Right lobe of liver (tissue), 6 donors: ENCODE results near the gene INA. TPM values are rescaled to one million over a fixed set of nuclear protein-coding genes. Genes with fewer than 3 reads are reported as not detected.

Experiments used
- ATAC-seq, 4 donors: fragments of 200-7000 bp; cut with Tn5 transposase; one replicate each; pipeline ENCODE4 v1.9.1; 2020; ENCODE audit warnings: mild to moderate bottlenecking in 4 of 4, moderate library complexity in 4 of 4
- DNase-seq, 3 donors: peaks; one replicate each; pipeline ENCODE4 v3.0.0-alpha.2; 2020
- H3K27ac ChIP-seq, 3 donors: fragments of 200-600 bp; one replicate each; pipeline ENCODE4 v1.8.0; 2022
- H3K27me3 ChIP-seq, 2 donors: fragments of 200-600 bp; one replicate each; pipeline ENCODE4 v1.8.0; 2022
- H3K36me3 ChIP-seq, 4 donors: fragments of 200-600 bp; sonication (generic) in 1 of 4; one replicate each; pipeline versions ENCODE4 v1.5.1 to v1.8.0; 2017 to 2022; ENCODE audit warnings: control low read depth in 1 of 4
- H3K4me1 ChIP-seq, 4 donors: fragments of 200-600 bp; sonication (generic) in 1 of 4; one replicate each; pipeline versions ENCODE4 v1.5.1 to v1.8.0; 2017 to 2022; ENCODE audit warnings: control low read depth in 1 of 4
- H3K4me3 ChIP-seq, 3 donors: fragments of 200-600 bp; one replicate each; pipeline ENCODE4 v1.8.0; 2022
- H3K9me3 ChIP-seq, 4 donors: fragments of 200-600 bp; sonication (generic) in 1 of 4; one replicate each; pipeline versions ENCODE4 v1.5.1 to v1.8.0; 2017 to 2022; ENCODE audit warnings: control low read depth in 1 of 4
- CTCF ChIP-seq, 4 donors: fragments of 200-600 bp in 3 of 4; fragments of 450-650 bp in 1 of 4; IDR thresholded peaks; one replicate each; pipeline versions ENCODE4 v1.5.1 to v1.8.0; 2016 to 2022; ENCODE audit warnings: antibody characterized with exemption in 4 of 4, mild to moderate bottlenecking in 2 of 4
- POLR2A ChIP-seq: fragments of 450-650 bp; IDR thresholded peaks from one replicate; pipeline ENCODE4 v1.6.1; 2017; ENCODE audit warnings: antibody characterized with exemption, mild to moderate bottlenecking
- WGBS: methylation state at CpG from one replicate; pipeline ENCODE4 v1.1.6; 2018; ENCODE audit warnings: low coverage, low lambda C conversion rate; ENCODE audit not compliant: insufficient coverage; ENCODE audit errors: missing lambda C conversion rate; 5-methylcytosine and 5-hydroxymethylcytosine counted together
- intact Hi-C, 2 donors: fragments of 100-400 bp; cut with DNase I; formaldehyde crosslinking; loops; one replicate each; pipeline versions ENCODE4 v1.11.2 to v1.14.1; 2022
- total RNA-seq, 6 experiments: library from RNA; depleted of rRNA in 2 of 6; stranded (reverse); fragments of >200 nt in 2 of 6; fragmentation: NEBNext Ultra II Directional in 3 of 6; extraction: Animal tissue kit (Norgen Biotek cat#: 25700) in 3 of 6; gene quantifications; one replicate each; pipeline versions ENCODE4 v1.1.0 to v1.2.4, GENCODE V29; 2016 to 2023
- donor health status: DM: no; HTN: yes; CAD: no.
- donor health status: DM: no; HTN: no; CAD: no.
- donor health status: DM: no; HTN: no; CAD: no.
- donor health status: DM: no; HTN: yes; CAD: no.
- donor health status: DM: no; HTN: yes; CAD: no.

INA gene
- total RNA-seq, 6 experiments from 2014 or later: not detected

- 75% methylated on average over 7 of the region's 7 CpGs for WGBS
- H3K9me3 ChIP-seq: no peaks in the 10 kb centered on the region
Measured at GRCh38 chr10:103232772-103233488, 44.0 kb upstream of the INA start.

GRCh38 chr10:103235775-103236174, 41.2 kb upstream of the INA start:
- H3K27ac ChIP-seq: no peak overlapping the region
- no peaks in the 10 kb centered on the region for H3K4me1 ChIP-seq
- ATAC-seq (no peak), DNase-seq (no peak)
- intact Hi-C loops: no loop called here
- TF ChIP-seq POLR2A: no peak
- no peak for TF ChIP-seq CTCF (IDR thresholded peaks at IDR 0.05)
- WGBS: 79% methylated on average over 2 of the region's 2 CpGs
- no peak overlapping the region for H3K4me3 ChIP-seq
- no peaks in the 10 kb centered on the region for H3K27me3 ChIP-seq
- no peaks in the 10 kb centered on the region for H3K36me3 ChIP-seq
- H3K9me3 ChIP-seq: no peaks in the 10 kb centered on the region

More at GRCh38 chr10:103232772-103233488, 44.0 kb upstream of the INA start:
- TF ChIP-seq CTCF (IDR thresholded peaks at IDR 0.05) (no peak), POLR2A (no peak)
- H3K36me3 ChIP-seq: no peaks in the 10 kb centered on the region
- H3K4me3 ChIP-seq: no peak overlapping the region
- H3K4me1 ChIP-seq: no peaks in the 10 kb centered on the region
- H3K27ac ChIP-seq: no peak overlapping the region
- H3K27me3 ChIP-seq: no peaks in the 10 kb centered on the region
- intact Hi-C loops: no loop called here
- ATAC-seq (no peak), DNase-seq (no peak)

GRCh38 chr10:103238506-103239252, 38.3 kb upstream of the INA start:
- H3K4me3 ChIP-seq: no peak overlapping the region
- intact Hi-C loops: no loop called here
- H3K9me3 ChIP-seq: no peaks in the 10 kb centered on the region
- no peaks in the 10 kb centered on the region for H3K36me3 ChIP-seq
- TF ChIP-seq CTCF (IDR thresholded peaks at IDR 0.05): peak in 3 of 4 donors; percentile 4 to 16 (median 9)
- TF ChIP-seq POLR2A: no peak
- ATAC-seq (peak; percentile 45 to 67 (median 56)), DNase-seq (no peak)
- 65% methylated on average over 11 of the region's 11 CpGs for WGBS
- H3K4me1 ChIP-seq: peaks cover 0 to 4% (median 0%) of the 10 kb centered on the region in 4 donors
- no peaks in the 10 kb centered on the region for H3K27me3 ChIP-seq
- no peak overlapping the region for H3K27ac ChIP-seq

- Histone ChIP-seq H3K27ac (no peak overlapping the region), H3K4me1 (peaks cover 0 to 4% (median 0%) of the 10 kb centered on the region in 4 donors), H3K27me3 (no peaks in the 10 kb centered on the region), H3K9me3 (no peaks in the 10 kb centered on the region), H3K4me3 (no peak overlapping the region), H3K36me3 (no peaks in the 10 kb centered on the region)
- intact Hi-C loops: loop anchor here in 1 of 2 donors (10.0 kb wide), 2 partner anchors 167 to 327 kb away; partner anchors contain the start of gene CNNM2
- 33% methylated on average over 6 of the region's 7 CpGs for WGBS
- DNase-seq (peak in 1 of 3 donors; percentile 24), ATAC-seq (peak; percentile 45 to 57 (median 50))
- TF ChIP-seq CTCF (IDR thresholded peaks at IDR 0.05) (no peak), POLR2A (no peak)
Measured at GRCh38 chr10:103241262-103242011, 35.5 kb upstream of the INA start.
